Activated CD4-positive, alpha-beta T cell treated with anti-CD3 and anti-CD28 coated beads, Interleukin-10, Interleukin-2, amounts not matched to agents 100 ng/mL and 50 ng/mL, durations not matched to agents 16 hours and 8 hours (primary cell): Measurements from ENCODE around the gene ADGRL2.

Experiments
- DNase-seq: peaks from one replicate; pipeline ENCODE4 v3.0.0-alpha.2; 2020

ADGRL2 gene

DNA sequence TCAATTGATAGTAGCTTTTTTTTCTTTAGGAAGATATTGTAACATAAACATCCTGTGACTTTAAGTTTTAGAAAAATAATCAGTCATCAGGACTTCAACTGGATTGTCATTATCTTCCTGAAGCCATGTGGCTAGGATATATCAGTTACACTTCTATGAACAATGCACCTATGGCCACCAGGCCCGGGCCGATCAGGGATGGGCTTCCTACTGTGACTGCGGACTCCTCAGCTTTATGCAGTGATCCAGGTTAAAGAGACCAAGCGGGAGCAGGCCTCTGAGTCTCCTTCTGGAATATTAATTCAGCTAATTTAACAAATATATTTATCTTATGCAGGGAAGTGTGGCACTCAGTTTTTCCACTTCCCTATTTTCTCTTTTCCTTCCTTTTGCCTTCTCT, 200.6 kb downstream of the ADGRL2 start:
- DNase-seq = no peak

DNA sequence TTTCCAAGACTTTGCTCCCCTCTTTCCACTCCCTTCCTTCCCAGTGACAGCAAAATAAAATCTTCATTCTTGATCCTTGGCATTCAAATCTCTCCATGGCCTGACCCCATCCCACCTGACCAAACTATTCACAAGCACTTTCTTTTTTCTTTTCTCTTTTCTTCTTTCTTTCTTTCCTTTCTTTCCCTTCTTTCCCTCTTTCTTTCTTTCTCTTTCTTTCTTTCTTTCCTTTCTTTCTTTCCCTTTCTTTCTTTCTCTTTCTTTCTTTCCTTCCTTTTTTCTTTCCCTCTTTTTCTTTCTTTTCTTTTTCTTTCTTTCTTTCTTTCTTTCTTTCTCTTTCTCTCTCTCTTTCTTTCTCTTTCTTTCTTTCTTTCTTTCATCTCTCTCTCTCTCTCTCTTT, 207.1 kb downstream of the ADGRL2 start:
- no peak for DNase-seq

DNA sequence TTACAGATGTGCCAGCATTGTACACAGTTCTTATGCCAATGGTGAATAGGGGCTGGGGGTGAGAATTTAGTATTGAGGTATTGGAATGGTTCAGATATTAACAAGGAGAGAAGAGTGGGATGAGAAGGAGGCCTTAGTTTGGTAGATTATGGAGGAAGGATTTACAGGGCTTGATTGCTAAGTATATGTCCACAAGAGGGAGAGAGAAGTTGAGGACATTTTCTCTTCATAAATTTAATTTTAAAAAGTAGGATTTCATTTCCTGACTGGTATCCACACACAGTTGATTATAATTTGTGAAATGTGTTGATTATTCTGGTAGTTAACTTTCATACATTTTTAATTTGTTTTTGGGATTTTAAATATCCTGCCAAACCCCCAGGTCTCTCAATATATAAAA, 213.0 kb downstream of the ADGRL2 start:
- no peak for DNase-seq

DNA sequence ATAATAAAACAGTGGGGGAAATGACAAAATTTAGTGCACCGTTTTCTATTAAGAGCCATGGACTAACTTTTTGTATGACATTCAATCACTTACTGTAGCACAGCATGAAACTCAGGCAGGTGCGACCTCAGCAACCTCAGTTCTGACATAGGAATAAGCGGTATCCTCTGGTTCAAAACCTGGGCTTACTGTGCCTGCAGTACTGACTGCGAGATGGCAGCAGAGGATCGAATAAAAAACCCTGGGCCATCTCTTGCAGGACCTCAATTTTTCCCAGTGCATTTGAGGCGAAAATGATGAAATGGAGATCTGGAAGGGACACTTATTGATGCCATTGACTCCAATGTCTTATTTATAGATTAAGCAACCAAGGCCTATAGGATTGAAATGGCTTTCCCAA, 214.7 kb downstream of the ADGRL2 start:
- DNase-seq = no peak

DNA sequence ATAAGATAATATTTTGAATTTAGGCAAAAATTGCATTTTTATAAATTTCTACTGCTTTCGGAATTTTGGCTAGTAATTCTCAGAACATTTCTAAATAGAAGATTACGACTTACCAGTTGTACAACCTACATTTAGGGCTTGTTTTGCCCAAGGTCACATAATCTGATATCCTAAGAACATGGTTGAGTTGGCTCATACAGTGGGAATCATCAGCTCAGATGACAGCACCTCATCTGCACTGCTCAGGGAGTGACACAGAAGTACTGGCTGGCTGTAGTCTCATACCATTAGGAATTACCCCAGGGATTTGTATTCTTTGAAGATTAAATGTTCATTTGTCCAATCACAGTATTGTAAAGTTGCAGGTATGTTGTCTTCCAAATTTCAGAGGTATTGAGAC, 217.6 kb downstream of the ADGRL2 start:
- no peak for DNase-seq

DNA sequence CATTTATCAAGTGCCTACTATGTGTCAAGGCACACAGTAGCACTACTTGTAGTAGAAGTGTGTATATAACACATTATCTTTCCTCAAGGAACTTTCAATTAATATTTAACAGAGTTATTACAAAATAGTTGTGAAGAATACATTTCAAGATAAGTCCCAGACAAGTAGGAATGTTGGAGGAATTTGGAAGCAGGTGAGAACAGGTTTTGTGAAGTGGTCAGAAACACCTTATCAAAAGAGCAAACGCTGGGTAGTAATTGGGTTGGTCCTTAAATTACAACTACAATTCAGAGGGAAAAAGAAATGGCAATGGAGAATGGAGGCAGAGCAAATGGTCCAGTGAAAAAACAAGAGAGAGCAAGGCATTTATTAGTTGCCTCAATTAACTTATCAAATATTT, 218.8 kb downstream of the ADGRL2 start:
- DNase-seq = no peak

DNA sequence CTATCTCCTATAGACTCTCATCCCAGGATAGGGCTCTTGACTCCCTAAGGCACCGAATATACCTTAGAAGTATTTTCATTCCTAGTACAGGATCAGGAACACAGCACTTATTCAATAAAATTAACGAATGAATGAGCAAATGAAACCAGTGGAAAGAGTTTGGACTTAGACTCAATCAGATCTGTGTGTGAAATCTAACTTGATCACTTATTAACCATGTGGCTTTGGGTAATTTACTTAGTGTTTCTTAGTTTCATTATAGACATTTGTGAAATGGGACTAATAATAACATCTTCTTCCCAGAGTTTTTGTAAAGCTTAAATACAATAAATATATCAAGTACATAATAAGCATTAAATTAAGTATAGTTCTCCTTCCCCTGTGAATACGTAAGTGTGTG, 230.1 kb downstream of the ADGRL2 start:
- DNase-seq = no peak

DNA sequence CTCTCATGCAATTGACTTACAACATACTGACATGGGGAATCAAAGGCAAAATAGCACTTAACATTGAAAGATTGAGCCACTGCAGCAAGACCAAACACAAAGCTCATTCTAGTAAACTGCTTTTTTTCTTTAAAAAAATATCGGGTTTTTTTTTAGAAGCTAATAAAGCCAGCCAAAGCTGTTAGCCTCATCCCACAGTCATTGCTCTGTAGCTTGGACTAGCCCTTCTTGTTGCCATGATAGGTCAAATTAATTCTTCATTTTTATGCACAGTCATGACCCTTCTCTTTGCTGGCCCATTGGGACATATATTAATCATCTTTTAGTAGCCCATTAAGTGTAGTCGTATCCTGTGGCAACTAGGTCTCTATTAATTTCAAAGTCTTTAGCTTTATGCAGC, 231.3 kb downstream of the ADGRL2 start:
- DNase-seq = no peak

DNA sequence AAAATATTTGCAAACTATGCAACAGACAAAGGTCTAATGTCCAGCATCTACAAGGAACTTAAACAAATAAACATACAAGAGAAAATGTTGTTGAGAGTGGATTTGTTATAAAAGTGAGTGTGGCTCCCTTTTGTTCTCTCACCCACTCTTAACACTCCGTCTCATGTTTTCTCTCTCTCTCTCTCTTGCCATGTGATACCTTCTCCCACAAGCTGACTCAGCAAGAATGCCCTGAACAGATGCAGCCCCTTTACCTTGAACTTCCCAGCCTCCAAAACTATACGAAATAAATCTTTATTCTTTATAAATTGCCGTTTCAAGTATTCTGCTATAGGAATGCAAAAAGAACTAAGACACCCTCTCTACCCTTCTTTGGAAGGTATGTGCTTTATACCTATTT, 234.1 kb downstream of the ADGRL2 start:
- no peak for DNase-seq
